ENCODE data around the gene PDCD1LG2.
"Not testable (repeated sequence)": the region's sequence is repeated elsewhere in the genome, so short reads cannot be mapped to it uniquely, and the experiment has no call there.

Gene PDCD1LG2

GRCh38 chr9:5569891-5570290 lies 59.6 kb downstream of the PDCD1LG2 start:
- no peak for DNase-seq

- no peak for DNase-seq
These were observed 61.4 kb downstream of the PDCD1LG2 start for GRCh38 chr9:5571629-5572232.

- DNase-seq = no peak
These were observed 63.8 kb downstream of the PDCD1LG2 start for GRCh38 chr9:5574097-5574496.

- no peak for DNase-seq
These were observed 64.7 kb downstream of the PDCD1LG2 start for GRCh38 chr9:5575000-5575399.

GRCh38 chr9:5577225-5577624 lies 66.9 kb downstream of the PDCD1LG2 start:
- no peak for DNase-seq

GRCh38 chr9:5578018-5578697 lies 67.8 kb downstream of the PDCD1LG2 start:
- DNase-seq = no peak

- DNase-seq = no peak
These were observed 68.4 kb downstream of the PDCD1LG2 start for GRCh38 chr9:5578698-5579085.

GRCh38 chr9:5579881-5580280 lies 69.5 kb downstream of the PDCD1LG2 start:
- no peak for DNase-seq

GRCh38 chr9:5580650-5581049 lies 70.3 kb downstream of the PDCD1LG2 start:
- DNase-seq = no peak

GRCh38 chr9:5581706-5582105 lies 71.4 kb downstream of the PDCD1LG2 start:
- not testable (repeated sequence) for DNase-seq

GRCh38 chr9:5582835-5583195 lies 72.5 kb downstream of the PDCD1LG2 start:
- peak; percentile 51 for DNase-seq

GRCh38 chr9:5586391-5586802 lies 76.1 kb downstream of the PDCD1LG2 start:
- no peak for DNase-seq

GRCh38 chr9:5587024-5587423 lies 76.7 kb downstream of the PDCD1LG2 start:
- no peak for DNase-seq

GRCh38 chr9:5592231-5592630 lies 81.9 kb downstream of the PDCD1LG2 start:
- DNase-seq = no peak

GRCh38 chr9:5592904-5593303 lies 82.6 kb downstream of the PDCD1LG2 start:
- DNase-seq = no peak

- no peak for DNase-seq
These were observed 83.6 kb downstream of the PDCD1LG2 start for GRCh38 chr9:5593904-5594303.

- no peak for DNase-seq
These were observed 85.8 kb downstream of the PDCD1LG2 start for GRCh38 chr9:5596173-5596572.

- DNase-seq = peak; percentile 33
These were observed 98.2 kb downstream of the PDCD1LG2 start for GRCh38 chr9:5608298-5609225.

GRCh38 chr9:5609226-5609596 lies 98.9 kb downstream of the PDCD1LG2 start:
- no peak for DNase-seq

GRCh38 chr9:5610491-5610890 lies 100.2 kb downstream of the PDCD1LG2 start:
- no peak for DNase-seq

- DNase-seq = no peak
These were observed 101.2 kb downstream of the PDCD1LG2 start for GRCh38 chr9:5611321-5612184.

- no peak for DNase-seq
These were observed 101.8 kb downstream of the PDCD1LG2 start for GRCh38 chr9:5612185-5612530.

GRCh38 chr9:5614192-5614591 lies 103.9 kb downstream of the PDCD1LG2 start:
- DNase-seq = no peak

Measured in kidney glomerular epithelial cell (primary cell).